ENCODE data around the gene KCNJ10.

KCNJ10 gene

GRCh38 chr1:160006312-160006940, 63.5 kb downstream of the KCNJ10 start:
- H3K9ac ChIP-seq (ENCODE audit: low read length): no peak overlapping the region
- no peaks in the 10 kb centered on the region for H3K4me1 ChIP-seq (ENCODE audit: low read length)
- H3K79me2 ChIP-seq (ENCODE audit: low read length): no peaks in the 10 kb centered on the region
- H3K36me3 ChIP-seq (replicated peaks; ENCODE audit: low read depth, low read length): no peaks in the 10 kb centered on the region
- no peaks in the 10 kb centered on the region for H3K9me3 ChIP-seq (ENCODE audit: insufficient read depth, low read length)
- H4K20me1 ChIP-seq (ENCODE audit: insufficient read depth, low read length): no peaks in the 10 kb centered on the region
- H3K27ac ChIP-seq (ENCODE audit: low read length): no peak overlapping the region
- no peak for TF ChIP-seq EZH2phosphoT487 (IDR thresholded peaks at IDR 0.05; ENCODE audit: low read depth)
- TF ChIP-seq, protein P1, sequence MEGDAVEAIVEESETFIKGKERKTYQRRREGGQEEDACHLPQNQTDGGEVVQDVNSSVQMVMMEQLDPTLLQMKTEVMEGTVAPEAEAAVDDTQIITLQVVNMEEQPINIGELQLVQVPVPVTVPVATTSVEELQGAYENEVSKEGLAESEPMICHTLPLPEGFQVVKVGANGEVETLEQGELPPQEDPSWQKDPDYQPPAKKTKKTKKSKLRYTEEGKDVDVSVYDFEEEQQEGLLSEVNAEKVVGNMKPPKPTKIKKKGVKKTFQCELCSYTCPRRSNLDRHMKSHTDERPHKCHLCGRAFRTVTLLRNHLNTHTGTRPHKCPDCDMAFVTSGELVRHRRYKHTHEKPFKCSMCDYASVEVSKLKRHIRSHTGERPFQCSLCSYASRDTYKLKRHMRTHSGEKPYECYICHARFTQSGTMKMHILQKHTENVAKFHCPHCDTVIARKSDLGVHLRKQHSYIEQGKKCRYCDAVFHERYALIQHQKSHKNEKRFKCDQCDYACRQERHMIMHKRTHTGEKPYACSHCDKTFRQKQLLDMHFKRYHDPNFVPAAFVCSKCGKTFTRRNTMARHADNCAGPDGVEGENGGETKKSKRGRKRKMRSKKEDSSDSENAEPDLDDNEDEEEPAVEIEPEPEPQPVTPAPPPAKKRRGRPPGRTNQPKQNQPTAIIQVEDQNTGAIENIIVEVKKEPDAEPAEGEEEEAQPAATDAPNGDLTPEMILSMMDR (IDR thresholded peaks at IDR 0.05; ENCODE audit: low read depth, low read length): peak; percentile 98
- H2AFZ ChIP-seq (ENCODE audit: low read depth, low read length): no peak overlapping the region
- no peak overlapping the region for H3K4me2 ChIP-seq (ENCODE audit: low read length)
- H3K27me3 ChIP-seq (ENCODE audit: low read depth, low read length): peaks cover 37% of the 10 kb centered on the region
- no peak overlapping the region for H3K4me3 ChIP-seq (ENCODE audit: low read length)

- no peak overlapping the region for H2AFZ ChIP-seq (ENCODE audit: low read depth, low read length)
- no peak overlapping the region for H3K27ac ChIP-seq (ENCODE audit: low read length)
- H3K4me1 ChIP-seq (ENCODE audit: low read length): no peaks in the 10 kb centered on the region
- H3K4me2 ChIP-seq (ENCODE audit: low read length): no peak overlapping the region
- no peaks in the 10 kb centered on the region for H3K79me2 ChIP-seq (ENCODE audit: low read length)
- no peaks in the 10 kb centered on the region for H4K20me1 ChIP-seq (ENCODE audit: insufficient read depth, low read length)
- H3K36me3 ChIP-seq (replicated peaks; ENCODE audit: low read depth, low read length): no peaks in the 10 kb centered on the region
- TF ChIP-seq, protein P1 (IDR thresholded peaks at IDR 0.05; ENCODE audit: low read depth, low read length): no peak
- TF ChIP-seq EZH2phosphoT487 (IDR thresholded peaks at IDR 0.05; ENCODE audit: low read depth): no peak
- H3K9ac ChIP-seq (ENCODE audit: low read length): no peak overlapping the region
- H3K4me3 ChIP-seq (ENCODE audit: low read length): no peak overlapping the region
- H3K27me3 ChIP-seq (ENCODE audit: low read depth, low read length): peaks cover 37% of the 10 kb centered on the region
- no peaks in the 10 kb centered on the region for H3K9me3 ChIP-seq (ENCODE audit: insufficient read depth, low read length)
Observed at GRCh38 chr1:160005070-160005469, 64.9 kb downstream of the KCNJ10 start.

- no peak overlapping the region for H3K4me3 ChIP-seq (ENCODE audit: low read length)
Observed at GRCh38 chr1:160004425-160004824, 65.5 kb downstream of the KCNJ10 start.

GRCh38 chr1:160004001-160004400, 66.0 kb downstream of the KCNJ10 start:
- H3K9ac ChIP-seq (ENCODE audit: low read length): no peak overlapping the region
- H2AFZ ChIP-seq (ENCODE audit: low read depth, low read length): no peak overlapping the region
- no peak overlapping the region for H3K4me2 ChIP-seq (ENCODE audit: low read length)
- no peak overlapping the region for H3K4me3 ChIP-seq (ENCODE audit: low read length)
- H3K79me2 ChIP-seq (ENCODE audit: low read length): no peaks in the 10 kb centered on the region
- H3K9me3 ChIP-seq (ENCODE audit: insufficient read depth, low read length): no peaks in the 10 kb centered on the region
- peaks cover 35% of the 10 kb centered on the region for H3K27me3 ChIP-seq (ENCODE audit: low read depth, low read length)
- TF ChIP-seq, protein P1 (IDR thresholded peaks at IDR 0.05; ENCODE audit: low read depth, low read length): no peak
- no peak for TF ChIP-seq EZH2phosphoT487 (IDR thresholded peaks at IDR 0.05; ENCODE audit: low read depth)
- no peak overlapping the region for H3K27ac ChIP-seq (ENCODE audit: low read length)
- no peaks in the 10 kb centered on the region for H4K20me1 ChIP-seq (ENCODE audit: insufficient read depth, low read length)
- H3K36me3 ChIP-seq (replicated peaks; ENCODE audit: low read depth, low read length): no peaks in the 10 kb centered on the region
- H3K4me1 ChIP-seq (ENCODE audit: low read length): no peaks in the 10 kb centered on the region

More at GRCh38 chr1:160004425-160004824, 65.5 kb downstream of the KCNJ10 start:
- no peaks in the 10 kb centered on the region for H4K20me1 ChIP-seq (ENCODE audit: insufficient read depth, low read length)
- H3K4me1 ChIP-seq (ENCODE audit: low read length): no peaks in the 10 kb centered on the region
- no peak overlapping the region for H3K4me2 ChIP-seq (ENCODE audit: low read length)
- no peaks in the 10 kb centered on the region for H3K79me2 ChIP-seq (ENCODE audit: low read length)
- H3K36me3 ChIP-seq (replicated peaks; ENCODE audit: low read depth, low read length): no peaks in the 10 kb centered on the region
- H3K27me3 ChIP-seq (ENCODE audit: low read depth, low read length): peaks cover 35% of the 10 kb centered on the region
- H3K27ac ChIP-seq (ENCODE audit: low read length): no peak overlapping the region
- no peak overlapping the region for H3K9ac ChIP-seq (ENCODE audit: low read length)
- no peaks in the 10 kb centered on the region for H3K9me3 ChIP-seq (ENCODE audit: insufficient read depth, low read length)
- H2AFZ ChIP-seq (ENCODE audit: low read depth, low read length): no peak overlapping the region
- TF ChIP-seq EZH2phosphoT487 (IDR thresholded peaks at IDR 0.05; ENCODE audit: low read depth): no peak
- TF ChIP-seq, protein P1 (IDR thresholded peaks at IDR 0.05; ENCODE audit: low read depth, low read length): no peak

All from OCI-LY3 (cell line).